GM21390 (cell line): ENCODE data around the gene ERICH3.

Experiments used
- ATAC-seq: cut with Tn5 transposase; IDR thresholded peaks from one replicate; pipeline ENCODE4 v1.9.1; 2021; ENCODE audit not compliant: unreplicated experiment

The ERICH3 gene, protein sequence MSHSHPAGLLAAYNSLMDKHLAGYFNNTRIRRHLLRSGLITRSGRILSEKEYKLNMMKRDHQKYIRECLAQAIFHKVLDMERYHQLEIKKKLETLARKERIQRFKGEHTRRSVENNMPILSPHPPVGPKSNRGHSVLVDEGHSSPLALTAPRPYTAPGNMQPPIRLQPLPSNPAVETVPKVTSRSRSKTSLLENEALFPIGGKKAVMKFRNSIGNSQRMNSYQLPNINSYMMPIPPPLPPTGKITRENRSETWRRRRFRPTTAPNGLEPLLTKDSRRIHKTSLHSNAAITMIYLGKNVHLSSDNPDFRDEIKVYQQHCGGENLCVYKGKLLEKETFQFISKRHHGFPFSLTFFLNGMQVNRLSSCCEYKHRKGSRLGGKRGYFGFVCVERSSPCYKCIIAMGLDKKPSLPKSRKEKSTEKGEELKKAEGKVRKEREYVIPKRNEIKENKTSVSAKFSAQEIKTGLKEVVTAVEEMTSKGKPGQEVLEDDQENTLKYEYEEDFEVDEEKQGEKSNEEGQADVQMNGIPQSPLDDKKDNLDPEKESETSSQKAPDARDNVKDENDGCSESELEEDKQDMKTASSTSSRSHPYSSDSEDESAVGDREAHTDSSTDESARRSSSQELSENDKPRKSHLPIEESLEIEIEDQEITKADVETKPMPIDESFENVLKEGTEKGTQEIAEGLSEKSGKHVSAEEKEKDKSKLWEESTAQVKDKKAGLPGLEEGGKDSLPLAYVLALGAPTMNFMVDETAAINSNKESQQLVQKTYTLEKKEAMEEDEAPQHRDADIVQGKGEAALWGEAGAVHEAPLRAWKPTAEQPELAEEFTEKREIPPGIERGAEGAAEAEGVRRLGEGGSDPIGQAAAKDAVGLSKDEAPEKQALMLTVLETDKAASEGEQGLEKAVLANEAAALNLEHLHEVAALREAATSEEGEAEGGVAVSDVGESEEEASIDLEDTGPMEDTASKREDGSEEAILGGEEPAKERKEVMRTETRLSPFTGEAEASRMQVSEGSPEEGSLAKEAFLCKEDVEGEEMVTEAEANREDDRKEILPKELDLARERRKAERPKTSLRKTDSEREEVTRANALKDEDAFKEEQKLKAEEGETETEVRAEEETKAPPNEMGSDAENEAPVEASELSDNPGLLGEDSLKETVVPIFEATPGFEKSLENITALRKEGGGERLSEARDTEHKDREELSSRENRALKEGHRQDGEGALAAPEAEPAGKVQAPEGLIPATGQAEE (N-terminal part only)

DNA sequence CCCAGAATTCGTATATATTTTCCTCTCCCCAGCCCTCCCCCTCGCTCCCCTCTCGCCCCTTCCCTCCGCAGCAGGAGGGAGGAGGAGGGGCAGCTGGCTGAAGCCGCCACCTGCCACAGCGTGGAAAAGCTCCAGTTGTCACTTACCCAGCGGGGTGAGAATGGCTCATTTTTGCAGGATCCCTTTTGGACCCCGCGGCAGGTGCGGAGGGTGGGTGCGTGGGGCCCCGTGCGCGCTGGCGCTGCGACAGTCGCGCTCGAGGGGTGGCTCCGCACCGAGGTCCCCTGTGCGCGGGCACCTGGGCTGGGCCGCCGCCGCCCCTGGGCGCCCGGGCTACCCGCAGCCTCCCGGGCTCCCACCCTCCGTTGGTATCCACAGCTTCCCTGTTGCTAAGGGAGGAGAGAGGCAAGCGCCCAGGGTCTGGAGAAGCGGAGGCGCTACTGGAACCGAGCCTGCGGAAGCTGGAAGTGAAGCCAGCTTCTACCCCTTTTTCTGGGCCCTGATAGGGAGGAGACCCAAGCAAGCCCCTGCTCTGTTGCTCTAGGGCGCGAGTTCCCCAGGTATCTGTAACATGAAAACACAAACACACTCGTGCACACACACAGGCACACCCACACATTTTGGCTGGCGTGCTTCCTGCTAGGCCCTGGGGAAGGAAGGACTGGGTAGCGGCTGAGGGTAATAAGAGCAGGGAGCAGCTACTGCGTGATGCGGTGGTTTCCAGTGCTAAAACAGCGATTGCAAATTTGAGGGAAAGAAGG is at the start of gene ERICH3:
Gene ERICH3 (minus strand): TSS at position 442 of the 761 bp plus-strand sequence. CDS start 273 bp downstream, at position 169.
- ATAC-seq: peak; percentile 54

- ATAC-seq: no peak
Measured at GRCh38 chr1:74717626-74718025, 44.0 kb upstream of the ERICH3 start.

DNA sequence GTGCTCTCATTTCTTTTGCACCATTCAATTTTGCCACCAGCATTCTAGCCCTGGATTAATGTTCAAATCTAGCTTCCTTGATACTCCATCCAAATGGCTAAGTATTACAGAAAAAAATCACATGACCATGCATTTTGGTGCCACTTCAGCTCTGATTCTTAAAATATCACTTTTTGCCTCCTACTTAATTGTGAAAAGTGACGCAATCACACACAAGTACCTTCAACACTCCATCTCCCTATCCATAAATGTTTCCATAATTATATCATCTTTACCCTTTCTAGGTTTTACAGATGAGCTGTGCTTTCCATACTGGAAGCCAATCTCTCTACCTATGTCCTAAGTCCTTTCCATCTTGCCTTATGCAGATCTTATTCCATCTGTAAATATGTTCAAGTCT is 43.2 kb upstream of the ERICH3 start:
- no peak for ATAC-seq

DNA sequence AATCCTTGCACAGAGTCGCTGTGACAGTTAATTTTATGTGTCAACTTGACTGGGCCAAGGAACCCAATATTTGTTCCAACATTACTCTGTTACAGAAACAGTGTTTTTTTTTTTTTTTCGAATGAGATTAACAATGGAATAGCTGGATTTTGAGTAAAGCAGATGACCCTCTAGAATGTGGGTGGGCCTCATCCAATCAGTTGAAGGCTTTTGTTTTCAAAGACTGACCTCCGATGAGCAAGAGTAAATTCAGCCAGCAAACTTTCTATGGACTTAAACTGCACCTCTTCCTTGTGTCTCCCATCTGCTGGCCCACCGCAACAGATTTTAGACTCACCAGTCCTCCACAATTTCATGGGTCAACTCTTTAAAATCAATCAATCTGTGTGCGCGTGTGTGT is 42.2 kb upstream of the ERICH3 start:
- no peak for ATAC-seq

DNA sequence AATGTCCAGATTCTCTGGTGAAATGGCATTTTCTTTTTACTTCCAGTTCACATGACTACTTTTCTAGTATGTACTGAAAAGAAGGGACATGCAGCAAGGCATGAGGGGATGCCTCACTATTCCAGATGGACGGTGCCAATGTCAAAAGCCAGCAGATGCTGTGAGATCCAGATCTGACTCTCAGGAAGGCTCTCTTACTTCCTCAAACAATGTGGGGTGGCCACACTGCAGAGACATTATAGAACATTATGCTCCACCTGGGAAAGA is 41.6 kb upstream of the ERICH3 start:
- no peak for ATAC-seq

GRCh38 chr1:74714429-74715235 is 41.0 kb upstream of the ERICH3 start:
- peak; percentile 70 for ATAC-seq

DNA sequence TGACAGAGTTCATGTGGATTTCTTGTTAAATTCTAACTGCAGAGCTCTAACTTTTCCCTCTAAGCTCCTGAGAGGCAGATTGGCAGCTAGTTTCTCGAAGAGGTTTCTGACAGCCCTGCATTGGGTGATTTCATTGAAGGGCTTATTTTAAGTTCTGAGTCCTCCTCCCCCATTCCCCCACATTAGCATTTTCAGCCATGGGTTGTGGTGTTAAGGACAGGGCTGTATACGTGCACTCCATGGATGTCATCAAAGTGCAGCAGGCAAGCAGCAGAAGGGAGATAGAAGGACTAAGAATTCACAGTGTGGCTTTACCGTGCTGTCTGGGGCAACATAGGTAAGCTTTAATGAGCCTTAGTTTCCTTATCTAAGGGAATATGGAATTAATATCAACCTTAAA is 40.3 kb upstream of the ERICH3 start:
- peak; percentile 27 for ATAC-seq

DNA sequence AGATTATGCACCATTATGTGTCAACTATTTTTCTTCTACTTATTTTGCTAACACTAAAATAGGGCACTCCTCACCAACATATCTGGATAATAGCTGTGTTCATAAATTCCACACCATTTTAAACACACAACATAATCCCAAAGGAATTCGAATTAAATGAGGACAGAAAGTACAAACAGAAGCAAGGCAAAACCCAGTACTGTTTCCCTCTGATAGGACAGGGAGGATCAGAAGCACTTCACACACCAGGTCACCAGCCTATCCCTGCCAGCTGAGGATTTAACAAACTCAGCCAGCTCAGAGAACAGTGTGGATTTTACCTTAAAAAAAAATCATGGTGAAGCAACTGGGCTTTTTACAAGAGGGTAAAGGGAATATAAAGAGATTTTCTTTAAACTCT is 39.3 kb upstream of the ERICH3 start:
- no peak for ATAC-seq

DNA sequence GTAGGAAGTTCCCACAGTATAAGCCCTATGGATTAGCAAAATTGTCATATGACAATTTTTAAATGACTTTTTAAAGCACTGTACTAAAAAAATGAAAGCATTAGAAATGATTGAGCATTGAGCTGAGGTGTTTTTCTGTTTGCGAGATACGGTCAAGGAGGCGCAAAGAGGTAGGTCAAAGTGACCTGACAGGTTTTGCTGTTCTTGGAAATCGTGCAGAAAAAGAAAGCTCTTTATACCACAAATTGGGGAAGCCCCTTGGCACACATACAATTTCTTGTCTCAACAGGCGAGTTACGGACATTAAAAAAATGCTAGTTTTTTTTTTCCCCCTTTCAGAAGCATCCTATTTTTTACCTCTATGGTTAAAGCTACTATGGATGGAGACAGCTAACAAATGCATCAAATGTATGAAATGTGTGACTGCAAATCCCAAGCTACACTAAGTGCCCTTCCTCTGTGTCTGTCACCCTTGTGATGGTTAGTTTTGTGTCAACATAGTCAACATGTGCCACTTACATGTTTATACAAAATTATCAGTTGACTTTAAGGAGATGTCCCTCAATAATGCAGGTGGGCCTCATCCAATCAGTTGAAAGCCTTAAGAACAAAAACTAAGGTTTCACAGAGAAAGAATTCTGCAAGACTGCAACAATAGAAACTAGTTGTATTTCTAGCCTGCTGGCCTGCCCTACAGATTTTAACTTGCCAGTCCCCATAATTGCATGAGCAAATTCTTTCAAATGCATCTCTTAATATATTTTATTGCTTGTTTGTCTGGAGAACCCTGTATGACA is 30.0 kb upstream of the ERICH3 start:
- no peak for ATAC-seq

GRCh38 chr1:74699331-74699730 is 25.7 kb upstream of the ERICH3 start:
- no peak for ATAC-seq

- no peak for ATAC-seq
Measured at GRCh38 chr1:74697832-74698231, 24.2 kb upstream of the ERICH3 start.

DNA sequence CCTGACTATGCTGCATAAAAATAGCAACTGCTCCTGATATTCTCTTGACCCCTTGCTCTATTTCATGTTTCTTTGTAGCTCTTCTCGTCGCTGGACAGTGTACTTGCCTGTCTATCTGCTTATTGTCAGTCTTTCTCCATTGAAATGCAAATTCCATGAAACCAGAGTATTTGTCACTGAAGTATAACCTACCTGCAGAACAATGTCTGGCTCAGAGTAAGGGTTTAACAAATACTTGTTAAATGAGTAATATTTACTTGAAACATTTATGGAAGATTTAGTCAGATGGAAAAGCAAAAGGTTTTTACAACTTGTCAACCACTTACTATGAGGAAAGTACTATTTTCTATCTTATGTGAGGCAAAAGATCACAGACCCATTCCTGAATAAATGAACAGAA is 19.9 kb upstream of the ERICH3 start:
- no peak for ATAC-seq

- ATAC-seq: no peak
Measured at GRCh38 chr1:74690909-74691308, 17.3 kb upstream of the ERICH3 start.

DNA sequence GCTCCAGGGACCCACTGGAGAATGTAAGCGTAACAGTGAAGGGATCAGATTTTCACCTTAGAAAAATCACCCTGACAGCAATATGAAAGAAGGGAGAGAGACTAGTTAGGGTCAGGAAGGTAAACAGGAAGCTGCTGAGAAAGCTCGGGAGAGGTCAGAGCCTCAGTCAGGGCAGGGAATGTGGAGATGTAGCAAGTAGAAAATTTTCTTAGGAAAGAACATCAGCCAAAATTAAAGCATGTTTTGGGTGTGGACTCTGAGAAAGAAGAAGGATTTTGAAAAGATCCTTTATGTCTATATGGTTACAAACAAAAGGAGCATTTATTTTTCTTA is 16.7 kb upstream of the ERICH3 start:
- peak; percentile 17 for ATAC-seq

DNA sequence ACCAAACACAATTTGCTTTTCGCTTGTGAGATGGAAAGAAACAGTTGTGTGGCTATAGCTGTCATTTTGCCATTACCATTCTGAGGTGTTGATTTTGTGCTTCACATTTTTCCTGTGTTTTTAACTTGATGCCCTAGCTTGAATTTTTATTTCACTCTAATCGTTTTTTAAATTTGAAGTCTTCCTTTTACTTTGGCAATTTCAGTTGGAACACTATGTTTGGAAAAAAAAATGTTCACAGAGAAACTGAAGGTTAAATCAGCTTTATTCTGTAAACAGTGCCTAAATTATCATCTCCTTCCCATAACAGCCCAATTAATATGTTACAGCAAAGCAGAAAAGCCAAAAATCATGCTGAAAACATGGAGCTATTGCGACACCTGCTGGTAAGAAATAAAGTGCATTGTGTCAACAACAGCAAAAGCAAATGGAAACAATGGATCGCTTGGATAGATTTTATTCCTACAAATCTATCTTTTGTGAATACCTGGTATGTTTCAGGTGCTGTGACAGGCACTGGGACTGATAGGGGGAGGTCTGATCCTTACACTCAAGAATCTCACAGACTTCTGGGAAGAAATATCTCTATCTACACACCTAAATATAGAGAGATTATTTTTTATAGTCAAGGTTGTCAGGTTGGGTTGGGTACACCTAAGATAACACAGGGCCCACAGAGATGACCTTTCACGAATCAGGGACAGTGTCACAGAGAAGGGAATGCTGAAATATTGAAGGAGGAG is 16.2 kb upstream of the ERICH3 start:
- ATAC-seq: peak; percentile 74

DNA sequence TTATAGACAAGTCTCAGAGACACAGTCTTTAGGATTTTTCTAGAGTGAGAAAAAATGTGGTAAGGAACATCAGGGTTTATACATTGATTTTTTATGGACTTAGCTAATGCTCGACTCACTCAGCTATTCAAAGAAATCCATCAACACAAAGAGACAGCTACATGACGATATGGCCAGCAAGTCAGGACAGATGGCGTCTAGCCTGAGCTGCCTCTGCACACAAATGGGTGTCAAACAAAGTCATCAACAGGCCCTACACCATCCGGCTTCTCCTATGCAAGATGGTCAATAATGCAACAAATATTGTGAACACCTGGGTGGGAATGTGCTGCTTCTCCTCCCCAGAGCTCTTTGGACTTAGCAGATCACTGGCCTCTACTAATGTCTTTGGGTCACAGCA is 13.3 kb upstream of the ERICH3 start:
- no peak for ATAC-seq

- no peak for ATAC-seq
Measured at GRCh38 chr1:74684301-74684700, 10.7 kb upstream of the ERICH3 start.

DNA sequence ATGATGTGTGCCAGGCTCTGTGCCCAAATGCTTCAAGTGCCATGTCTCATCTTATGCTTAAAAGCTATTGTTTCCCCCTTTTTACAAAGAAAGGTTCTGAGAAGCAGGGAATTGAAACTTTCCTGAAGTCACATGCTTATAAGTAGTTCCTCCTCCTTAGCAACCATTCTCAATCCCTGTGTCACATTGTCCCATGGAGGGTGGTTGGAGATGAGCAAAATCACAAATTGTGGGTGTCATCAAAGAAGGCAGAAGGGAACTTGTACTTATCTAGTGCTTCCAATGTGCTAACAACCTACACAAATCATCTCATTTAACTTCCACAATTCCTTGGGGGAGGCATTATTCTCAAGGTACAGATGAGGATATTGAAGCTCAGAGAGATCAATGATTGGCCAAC is 10.1 kb upstream of the ERICH3 start:
- no peak for ATAC-seq

DNA sequence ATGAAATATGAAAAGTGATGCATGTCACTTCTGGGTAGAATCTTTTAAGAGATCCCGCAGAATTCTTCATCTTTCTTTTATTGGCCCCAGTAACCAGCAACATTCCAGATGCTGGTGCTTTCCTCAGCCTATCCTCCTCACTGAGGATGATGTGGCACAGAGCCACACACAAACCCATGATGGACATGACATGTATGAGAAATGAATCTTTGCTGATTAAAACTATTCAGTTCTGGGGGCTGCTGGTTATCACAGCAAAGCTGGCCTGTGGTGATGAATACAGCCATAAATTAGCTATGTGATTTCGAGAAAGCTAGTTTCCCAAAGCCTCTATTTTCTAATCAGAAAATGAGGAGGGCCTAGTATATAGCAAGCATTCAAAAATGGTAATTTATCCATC is 8.3 kb upstream of the ERICH3 start:
- no peak for ATAC-seq
